GM18526 (cell line): ENCODE results near the gene TRPV6.

Source experiments
- POLR2A ChIP-seq: IDR thresholded peaks from 3 replicates; pipeline ENCODE4 v1.6.1; 2011; ENCODE audit not compliant: insufficient read length; ENCODE audit errors: extremely low read depth

TRPV6 gene

GRCh38 chr7:142894985-142895593 is 9.5 kb upstream of the TRPV6 start:
- TF ChIP-seq POLR2A, result no peak

GRCh38 chr7:142894112-142894984 is 8.8 kb upstream of the TRPV6 start:
- no peak for TF ChIP-seq POLR2A

DNA sequence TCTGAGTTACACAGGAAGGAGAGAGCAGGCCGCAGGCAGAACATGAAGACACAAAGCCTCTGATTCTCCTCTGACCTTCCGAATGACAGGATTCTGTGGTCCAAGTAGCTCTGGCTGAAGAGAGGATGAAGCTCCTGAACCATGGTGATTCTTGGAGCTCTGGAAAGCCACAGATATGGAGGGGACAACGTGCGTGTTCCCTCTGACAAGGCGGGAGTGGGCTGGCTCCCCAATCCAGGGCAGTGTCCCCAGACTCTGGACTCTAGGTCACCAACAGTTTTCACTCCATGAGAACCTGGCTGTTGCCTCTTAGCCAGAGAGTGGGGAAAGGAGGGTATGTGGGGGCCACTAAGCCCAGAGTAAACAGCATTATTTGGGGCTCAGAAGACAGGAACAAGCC is 7.4 kb upstream of the TRPV6 start:
- no peak for TF ChIP-seq POLR2A

GRCh38 chr7:142891490-142892082 is 6.0 kb upstream of the TRPV6 start:
- no peak for TF ChIP-seq POLR2A

GRCh38 chr7:142890874-142891485 is 5.4 kb upstream of the TRPV6 start:
- TF ChIP-seq POLR2A, result no peak

DNA sequence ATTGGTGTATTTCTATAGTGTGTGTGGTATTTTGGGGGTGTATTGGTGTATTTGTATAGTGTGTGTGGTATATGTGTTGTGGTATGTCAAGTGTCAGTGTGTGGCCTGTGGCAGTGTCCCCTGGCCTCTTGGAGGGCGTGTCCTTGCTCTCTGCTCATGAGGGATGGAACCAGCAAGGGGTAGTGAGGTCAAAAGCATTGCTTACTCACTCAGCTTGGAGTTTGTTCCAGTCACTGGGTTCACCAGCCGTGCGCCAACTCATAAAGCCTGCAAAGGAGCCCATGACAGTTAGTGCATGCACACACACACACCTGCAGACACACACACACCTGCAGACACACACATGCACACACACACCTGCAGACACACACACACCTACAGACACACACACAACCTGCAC is 4.3 kb upstream of the TRPV6 start:
- no peak for TF ChIP-seq POLR2A

- TF ChIP-seq POLR2A, result no peak
These were observed 1.9 kb upstream of the TRPV6 start for GRCh38 chr7:142887282-142888015.

GRCh38 chr7:142886866-142887265 is 1.3 kb upstream of the TRPV6 start:
- TF ChIP-seq POLR2A, result no peak

GRCh38 chr7:142884286-142884640 is 1.3 kb downstream of the TRPV6 start:
- TF ChIP-seq POLR2A, result no peak

- no peak for TF ChIP-seq POLR2A
These were observed 1.8 kb downstream of the TRPV6 start for GRCh38 chr7:142883571-142884285.

DNA sequence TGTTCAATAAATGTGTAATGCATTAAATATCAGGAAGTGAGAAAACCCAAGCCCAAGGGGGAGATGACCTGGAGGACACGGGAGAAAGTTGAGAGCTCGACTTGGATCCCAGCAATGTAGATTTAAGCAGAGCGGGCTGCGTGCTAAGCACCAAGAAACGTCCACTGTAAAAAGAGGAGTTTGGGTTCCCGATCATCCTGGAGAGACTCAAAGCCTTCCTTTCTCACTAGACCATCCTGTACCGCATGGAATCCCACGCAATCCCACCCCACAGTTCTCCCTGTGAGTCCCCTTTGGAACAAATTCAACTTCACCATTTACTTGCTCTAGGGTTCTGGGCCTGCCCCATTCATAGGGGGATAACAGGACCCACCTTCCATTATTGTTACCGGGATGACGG is 2.4 kb downstream of the TRPV6 start:
- TF ChIP-seq POLR2A, result no peak

DNA sequence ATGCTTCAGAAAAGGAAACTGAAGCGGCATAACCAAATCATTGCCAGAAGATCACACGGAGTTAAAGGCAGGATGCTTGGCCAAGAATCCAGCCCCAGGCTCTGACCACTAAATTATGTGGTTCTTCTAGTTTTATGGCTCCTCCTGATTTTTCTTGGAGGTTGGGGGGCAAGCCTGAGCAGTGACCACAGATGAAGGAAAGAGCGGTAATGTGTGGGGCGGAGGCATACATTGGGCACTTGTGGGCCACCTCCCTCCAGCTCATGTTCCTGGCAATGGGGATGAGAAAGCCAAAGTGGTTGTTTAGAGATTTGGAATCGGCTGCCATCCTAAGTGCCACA is 3.2 kb downstream of the TRPV6 start:
- no peak for TF ChIP-seq POLR2A

GRCh38 chr7:142881586-142882337 is 3.8 kb downstream of the TRPV6 start:
- no peak for TF ChIP-seq POLR2A

GRCh38 chr7:142880876-142881505 is 4.6 kb downstream of the TRPV6 start:
- no peak for TF ChIP-seq POLR2A
